GM10847 (cell line): ENCODE measurements around the gene SPATC1L.

Experiments used
- POLR2A ChIP-seq: IDR thresholded peaks from 2 replicates; pipeline ENCODE4 v1.6.1; 2011; ENCODE audit not compliant: insufficient read length; ENCODE audit errors: extremely low read depth

SPATC1L gene

GRCh38 chr21:46191686-46192575 lies 7.7 kb upstream of the SPATC1L start:
- TF ChIP-seq POLR2A = no peak

DNA sequence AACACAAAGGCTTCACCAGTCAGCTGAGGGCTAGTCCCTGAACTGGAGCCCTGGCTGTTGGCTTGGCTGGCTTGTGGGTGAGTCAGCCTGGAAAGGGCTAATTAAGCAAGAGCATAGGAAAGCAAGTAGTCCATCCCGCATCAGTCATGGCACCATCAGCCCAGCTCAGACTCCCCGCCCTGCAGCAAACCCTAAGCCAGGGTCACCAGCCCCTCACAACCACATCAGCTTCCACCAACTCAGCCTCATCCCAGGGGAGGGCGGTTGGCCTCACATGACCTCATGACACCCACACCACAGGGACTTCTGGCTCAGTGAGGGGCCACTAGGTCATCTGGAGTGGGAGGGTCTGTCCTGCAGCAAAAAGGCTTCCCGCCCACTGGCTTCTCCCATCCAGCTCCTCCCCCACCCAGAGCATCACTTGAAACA lies 7.0 kb upstream of the SPATC1L start:
- no peak for TF ChIP-seq POLR2A

GRCh38 chr21:46190491-46191131 lies 6.4 kb upstream of the SPATC1L start:
- TF ChIP-seq POLR2A = no peak

GRCh38 chr21:46189959-46190490 lies 5.8 kb upstream of the SPATC1L start:
- no peak for TF ChIP-seq POLR2A

DNA sequence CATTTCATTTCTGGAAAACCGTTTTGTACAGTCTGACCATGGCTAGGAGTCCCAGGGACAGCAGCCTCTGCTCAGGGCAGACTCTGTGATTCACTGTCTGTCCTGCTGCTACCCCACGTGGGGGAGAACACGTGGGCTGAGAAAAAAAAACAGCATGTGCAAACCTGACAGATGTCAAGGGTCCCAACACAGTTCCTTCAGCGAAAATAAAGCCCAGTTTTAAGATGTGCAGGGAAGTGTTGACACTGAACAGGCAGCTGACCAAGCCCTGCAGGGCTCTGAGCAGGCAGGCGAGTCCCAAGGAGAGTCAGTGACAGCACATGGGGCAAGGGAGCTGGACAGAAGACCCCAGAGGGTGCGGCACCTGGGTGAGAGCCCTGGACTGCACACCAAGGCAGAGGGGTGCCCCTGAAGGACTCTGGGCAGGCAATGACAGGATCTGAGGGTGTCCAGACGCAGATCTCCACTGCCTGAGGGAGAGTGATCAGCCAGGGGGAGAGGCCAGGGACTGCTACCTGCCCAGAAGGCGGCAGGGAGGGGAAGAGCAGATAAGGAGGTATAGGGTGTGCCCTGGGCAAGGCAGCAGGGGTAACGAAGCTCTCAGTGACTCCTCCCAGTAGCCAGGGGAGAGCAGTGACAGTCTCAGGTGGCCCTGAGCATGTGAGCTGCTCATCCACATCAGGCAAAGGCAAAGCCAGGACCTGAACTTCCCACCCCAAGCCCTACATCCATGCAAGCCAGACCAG lies 5.1 kb upstream of the SPATC1L start:
- no peak for TF ChIP-seq POLR2A

DNA sequence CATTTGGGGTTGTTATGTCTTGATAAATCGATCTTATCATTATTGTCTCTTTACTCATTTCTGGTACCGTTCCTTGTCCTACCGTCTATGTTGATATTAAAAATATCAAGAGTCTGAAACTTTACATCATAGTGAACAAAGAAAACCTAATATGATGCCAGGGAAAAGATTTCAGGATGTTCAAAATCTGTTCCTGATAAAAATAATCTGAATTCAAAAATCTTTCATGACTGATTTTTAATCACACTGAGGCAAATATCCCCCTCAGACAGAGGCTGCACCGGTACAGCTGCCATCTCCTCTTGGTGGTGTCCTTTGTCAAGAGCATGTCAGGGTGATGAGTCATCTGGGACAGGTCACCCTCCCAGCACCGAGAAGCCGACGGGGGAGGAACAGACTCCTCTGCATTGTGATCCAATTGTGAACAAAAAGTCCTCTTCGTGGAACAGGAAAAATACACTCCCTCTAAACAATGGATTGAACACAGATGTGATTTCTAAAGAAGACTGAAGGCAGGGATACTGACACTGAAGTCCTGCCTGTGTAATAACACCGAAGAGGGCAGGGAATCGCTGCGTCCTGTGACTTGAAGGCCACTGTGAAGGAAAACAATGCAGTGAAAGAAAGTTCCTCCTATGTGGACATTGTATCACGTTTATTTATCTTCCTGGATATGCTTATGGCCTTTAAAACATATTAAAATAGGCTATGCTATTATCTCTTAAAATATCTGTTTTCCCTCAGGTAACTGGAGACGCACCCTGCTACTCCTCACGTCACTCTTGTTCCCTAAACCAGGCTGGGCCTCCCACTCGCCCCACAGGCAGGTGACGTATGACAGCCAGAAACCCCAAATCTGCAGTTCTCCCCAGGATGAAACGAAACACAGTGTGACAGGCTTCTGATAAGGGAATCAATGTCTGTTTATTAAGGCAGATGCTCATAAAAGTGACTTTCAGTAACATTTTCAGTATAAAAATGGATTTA lies 4.3 kb upstream of the SPATC1L start:
- no peak for TF ChIP-seq POLR2A

- no peak for TF ChIP-seq POLR2A
Measured at GRCh38 chr21:46187814-46188213, 3.6 kb upstream of the SPATC1L start.

DNA sequence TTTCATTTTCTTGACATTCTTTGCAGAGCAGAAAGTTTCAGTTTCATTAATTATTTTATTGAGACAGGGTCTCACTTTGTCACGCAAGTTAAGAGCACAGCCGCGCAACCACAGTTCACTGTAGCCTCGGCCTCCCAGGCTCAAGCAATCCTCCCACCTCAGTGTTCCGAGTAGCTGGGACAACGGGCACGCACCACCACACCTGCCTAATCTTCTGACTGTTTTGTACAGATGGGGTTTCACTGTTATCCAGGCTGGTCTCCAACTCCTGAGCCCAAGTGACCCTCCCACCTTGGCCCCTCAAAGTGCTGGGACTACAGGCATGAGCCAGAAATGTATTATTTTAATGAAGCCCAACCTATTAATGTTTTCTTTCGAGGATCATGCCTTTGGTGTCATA lies 3.0 kb upstream of the SPATC1L start:
- TF ChIP-seq POLR2A = no peak

DNA sequence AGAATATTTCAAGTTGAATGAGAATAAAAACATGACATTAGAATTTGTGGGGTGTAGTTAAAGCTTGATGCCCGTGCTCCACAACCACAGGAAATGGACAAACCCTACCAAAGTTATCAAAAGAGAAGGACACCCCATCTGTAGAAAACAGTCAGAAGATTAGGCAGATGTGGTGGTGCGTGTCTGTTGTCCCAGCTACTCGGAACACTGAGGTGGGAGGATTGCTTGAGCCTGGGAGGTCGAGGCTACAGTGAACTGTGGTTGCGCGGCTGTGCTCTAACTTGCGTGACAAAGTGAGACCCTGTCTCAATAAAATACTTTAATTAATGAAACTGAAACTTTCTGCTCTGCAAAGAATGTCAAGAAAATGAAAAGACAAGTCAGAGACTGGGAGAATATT lies 1.5 kb upstream of the SPATC1L start:
- no peak for TF ChIP-seq POLR2A

DNA sequence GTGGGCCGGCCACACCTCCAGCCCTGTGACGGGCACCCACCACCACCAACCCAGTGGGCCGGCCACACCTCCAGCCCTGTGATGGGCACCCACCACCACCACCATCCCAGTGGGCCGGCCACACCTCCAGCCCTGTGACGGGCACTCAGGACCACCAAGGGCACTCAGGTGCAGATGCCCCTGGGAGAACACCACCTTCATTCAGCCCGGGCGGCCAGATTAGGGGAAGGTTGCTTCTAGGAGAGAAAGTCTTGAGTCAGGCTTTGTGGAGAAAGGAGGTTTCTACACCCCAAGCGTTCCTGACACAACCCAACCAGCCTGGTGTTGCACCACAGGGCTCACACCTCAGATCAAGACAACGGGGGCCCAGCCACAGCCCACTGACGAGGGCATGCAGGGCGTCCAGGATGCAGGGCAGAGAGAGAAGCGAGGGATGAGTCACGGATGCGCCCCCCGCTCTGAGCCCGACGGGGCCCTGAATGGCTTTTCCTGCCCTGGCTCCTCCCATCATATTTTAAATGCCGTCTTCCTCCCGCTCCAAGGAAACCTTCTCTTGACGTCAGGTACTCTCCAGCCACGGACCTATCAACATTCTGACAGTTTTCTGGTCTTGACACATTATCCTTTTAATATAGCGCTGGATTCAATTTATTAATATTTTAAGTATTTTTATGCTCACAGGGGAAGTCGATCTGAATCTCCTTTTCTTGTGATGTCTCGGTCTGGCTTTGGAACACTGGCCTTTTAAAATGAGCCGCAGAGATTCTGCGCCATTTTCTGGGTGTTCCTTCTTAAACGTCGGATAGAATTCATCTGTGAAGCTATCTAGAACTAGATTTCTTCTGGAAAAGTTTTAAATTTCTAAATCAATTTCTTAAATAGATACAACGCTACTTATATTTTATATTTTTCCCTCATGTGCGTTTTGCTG lies 631 bp upstream of the SPATC1L start:
- peak; percentile 11 for TF ChIP-seq POLR2A

DNA sequence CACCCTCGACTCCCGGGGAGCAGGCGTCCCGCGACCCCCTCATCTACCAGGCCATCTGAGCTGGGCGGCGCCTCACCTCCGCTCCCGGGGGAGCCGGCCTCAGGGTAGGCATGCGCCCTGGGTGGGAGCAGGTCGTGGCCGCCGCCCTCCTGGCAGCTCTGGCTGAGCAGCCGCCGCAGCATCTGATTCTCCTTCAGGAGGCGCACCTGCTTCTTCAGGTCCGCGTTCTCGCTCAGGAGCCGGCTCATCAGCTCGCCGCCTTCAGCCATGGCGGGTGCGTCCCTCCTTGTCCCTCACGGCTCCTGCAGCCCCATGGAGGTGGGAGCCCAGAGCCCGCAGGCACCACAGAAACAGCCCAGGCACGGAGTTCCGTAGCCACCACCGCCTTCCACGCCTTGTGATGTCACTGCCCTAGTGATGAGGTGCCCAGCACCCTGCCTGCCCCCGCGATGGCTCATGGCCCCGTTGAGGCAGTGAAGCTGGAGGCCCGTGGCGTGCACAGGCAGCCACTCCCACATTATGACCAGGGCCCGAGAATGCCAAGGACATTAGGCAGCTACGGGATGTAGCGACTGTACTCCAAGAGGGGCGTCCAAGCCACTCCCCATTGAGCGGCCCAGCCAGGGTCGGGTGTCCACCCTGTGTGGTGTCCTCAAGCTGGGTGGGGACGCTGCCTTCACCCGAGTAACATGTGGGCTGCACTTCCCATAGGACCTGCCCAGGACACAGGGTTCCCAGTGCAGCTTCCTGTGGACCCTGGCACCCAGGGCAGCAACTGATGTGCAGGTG lies 1.5 kb downstream of the SPATC1L start:
- TF ChIP-seq POLR2A = no peak

- TF ChIP-seq POLR2A = no peak
Measured at GRCh38 chr21:46181953-46182547, 2.2 kb downstream of the SPATC1L start.
